COLO668 (cell line): ENCODE measurements around the gene DNAH11.
A peak's percentile ranks its signal among the peaks of the same experiment; 100 is the strongest.
"Not testable (repeated sequence)": the region's sequence is repeated elsewhere in the genome, so short reads cannot be mapped to it uniquely, and the experiment has no call there.

Source experiments
- DNase-seq: peaks from one replicate; lab custom pipeline; 2025; ENCODE audit not compliant: unreplicated experiment; lab: John Stamatoyannopoulos, UW

Gene DNAH11, protein sequence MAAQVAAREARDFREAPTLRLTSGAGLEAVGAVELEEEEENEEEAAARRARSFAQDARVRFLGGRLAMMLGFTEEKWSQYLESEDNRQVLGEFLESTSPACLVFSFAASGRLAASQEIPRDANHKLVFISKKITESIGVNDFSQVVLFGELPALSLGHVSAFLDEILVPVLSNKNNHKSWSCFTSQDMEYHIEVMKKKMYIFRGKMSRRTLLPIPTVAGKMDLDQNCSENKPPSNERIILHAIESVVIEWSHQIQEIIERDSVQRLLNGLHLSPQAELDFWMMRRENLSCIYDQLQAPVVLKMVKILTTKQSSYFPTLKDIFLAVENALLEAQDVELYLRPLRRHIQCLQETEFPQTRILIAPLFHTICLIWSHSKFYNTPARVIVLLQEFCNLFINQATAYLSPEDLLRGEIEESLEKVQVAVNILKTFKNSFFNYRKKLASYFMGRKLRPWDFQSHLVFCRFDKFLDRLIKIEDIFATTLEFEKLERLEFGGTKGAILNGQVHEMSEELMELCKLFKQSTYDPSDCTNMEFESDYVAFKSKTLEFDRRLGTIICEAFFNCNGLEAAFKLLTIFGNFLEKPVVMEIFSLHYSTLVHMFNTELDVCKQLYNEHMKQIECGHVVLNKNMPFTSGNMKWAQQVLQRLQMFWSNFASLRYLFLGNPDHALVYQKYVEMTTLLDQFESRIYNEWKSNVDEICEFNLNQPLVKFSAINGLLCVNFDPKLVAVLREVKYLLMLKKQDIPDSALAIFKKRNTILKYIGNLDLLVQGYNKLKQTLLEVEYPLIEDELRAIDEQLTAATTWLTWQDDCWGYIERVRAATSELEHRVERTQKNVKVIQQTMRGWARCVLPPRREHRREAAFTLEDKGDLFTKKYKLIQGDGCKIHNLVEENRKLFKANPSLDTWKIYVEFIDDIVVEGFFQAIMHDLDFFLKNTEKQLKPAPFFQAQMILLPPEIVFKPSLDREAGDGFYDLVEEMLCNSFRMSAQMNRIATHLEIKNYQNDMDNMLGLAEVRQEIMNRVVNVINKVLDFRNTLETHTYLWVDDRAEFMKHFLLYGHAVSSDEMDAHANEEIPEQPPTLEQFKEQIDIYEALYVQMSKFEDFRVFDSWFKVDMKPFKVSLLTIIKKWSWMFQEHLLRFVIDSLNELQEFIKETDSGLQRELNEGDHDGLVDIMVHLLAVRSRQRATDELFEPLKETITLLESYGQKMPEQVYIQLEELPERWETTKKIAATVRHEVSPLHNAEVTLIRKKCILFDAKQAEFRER (N-terminal part only)

GRCh38 chr7:21542891-21543527 lies at the start of gene DNAH11:
Gene DNAH11 (plus strand): TSS chr7:21543039. CDS start chr7:21543246, 207 bp downstream.
- DNase-seq, result peak; percentile 87

GRCh38 chr7:21495731-21496130 lies 47.1 kb upstream of the DNAH11 start:
- no peak for DNase-seq

DNA sequence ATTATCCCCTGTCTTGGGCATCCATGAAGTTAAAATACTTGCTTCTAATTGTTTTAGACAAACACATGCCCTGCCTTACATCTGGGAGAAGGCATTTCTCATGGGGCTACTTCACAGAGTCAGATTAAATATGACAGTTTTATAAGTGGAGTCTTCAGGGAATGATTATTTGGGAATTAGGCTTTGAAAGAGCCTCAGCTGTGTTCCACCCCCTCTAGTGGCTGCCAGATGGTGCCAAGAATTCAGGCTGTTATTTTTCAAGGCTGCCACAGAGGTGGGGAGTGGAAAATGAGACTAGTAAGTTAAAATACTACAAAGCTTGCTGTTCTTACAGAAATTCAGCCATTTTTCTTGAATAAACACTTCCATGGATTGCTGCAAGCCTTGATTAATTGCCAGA lies 45.8 kb upstream of the DNAH11 start:
- no peak for DNase-seq

- DNase-seq, result no peak
Observed at GRCh38 chr7:21500117-21500832, 42.6 kb upstream of the DNAH11 start.

DNA sequence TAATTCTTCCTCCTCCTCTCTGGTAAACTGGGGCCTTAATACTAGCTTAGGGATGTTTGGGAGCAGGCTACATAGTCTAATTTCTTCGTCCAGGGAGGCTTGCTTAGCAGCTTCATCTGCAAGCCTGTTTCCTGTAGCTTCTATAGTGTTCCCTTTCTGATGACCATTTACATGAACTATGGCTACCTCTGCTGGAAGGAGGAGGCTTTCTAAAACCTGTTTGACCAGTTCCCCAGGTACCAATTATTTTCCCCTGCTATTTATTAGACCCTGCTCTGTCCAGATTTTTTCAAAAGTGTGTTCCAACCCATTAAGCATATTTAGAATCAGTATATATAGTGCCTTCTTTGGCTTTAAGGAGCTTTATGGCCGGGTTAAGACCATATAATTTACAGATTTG lies 38.8 kb upstream of the DNAH11 start:
- peak; percentile 24 for DNase-seq

DNA sequence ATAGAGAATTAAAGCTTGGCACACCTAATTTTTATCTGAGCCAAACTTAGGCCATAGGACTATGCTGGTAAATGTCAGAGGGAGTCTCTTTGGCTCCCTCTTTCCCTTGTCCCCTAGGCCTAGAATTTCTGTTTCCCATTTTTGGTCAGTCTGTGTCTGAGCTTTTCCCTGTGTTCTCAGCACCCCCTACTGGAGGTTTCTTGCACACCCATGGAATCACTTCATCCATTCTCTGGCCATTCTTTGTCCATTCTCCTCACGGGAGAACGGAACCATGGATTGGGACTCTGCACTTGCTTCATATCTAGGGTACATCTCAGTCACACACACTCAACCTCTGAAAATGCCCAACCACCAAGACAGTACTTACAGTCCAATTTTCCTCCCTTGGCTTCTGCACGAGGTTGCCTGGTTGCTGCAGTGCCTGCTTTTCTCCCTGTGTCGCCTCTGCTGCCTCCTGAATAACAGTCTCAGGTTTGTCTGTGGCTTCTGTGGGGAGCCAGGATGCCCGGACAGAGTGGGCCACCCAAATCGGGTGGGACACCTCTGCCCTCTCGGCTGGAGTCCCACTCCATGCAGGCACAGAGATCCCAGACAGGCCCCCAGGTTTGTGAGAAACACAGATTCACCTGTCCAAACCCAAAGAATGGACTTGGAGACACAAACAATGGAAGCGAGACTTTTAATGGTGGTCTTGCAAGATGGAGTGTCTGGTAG lies 35.1 kb upstream of the DNAH11 start:
- peak; percentile 44 for DNase-seq

DNA sequence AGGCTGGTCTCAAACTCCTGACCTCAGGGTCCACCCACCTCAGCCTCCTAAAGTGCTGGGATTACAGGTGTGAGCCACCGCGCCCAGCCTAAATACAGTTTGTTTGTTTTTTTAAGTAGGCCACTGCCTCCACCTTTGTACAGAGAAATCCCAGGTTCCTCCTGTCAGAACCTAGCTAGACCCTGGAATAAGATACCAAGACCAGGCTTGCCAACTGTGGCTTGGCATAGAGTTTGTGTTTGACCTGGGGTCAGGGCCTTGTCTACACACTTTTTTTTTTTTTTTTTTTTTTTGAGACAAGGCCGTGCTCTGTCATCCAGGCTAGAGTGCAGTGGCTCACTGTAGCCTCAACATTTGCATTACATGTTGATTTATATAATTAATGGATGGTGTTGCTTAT lies 34.3 kb upstream of the DNAH11 start:
- DNase-seq, result no peak

- DNase-seq, result no peak
Observed at GRCh38 chr7:21514062-21514461, 28.8 kb upstream of the DNAH11 start.

GRCh38 chr7:21524680-21525079 lies 18.2 kb upstream of the DNAH11 start:
- DNase-seq, result no peak

GRCh38 chr7:21526007-21526406 lies 16.8 kb upstream of the DNAH11 start:
- no peak for DNase-seq

DNA sequence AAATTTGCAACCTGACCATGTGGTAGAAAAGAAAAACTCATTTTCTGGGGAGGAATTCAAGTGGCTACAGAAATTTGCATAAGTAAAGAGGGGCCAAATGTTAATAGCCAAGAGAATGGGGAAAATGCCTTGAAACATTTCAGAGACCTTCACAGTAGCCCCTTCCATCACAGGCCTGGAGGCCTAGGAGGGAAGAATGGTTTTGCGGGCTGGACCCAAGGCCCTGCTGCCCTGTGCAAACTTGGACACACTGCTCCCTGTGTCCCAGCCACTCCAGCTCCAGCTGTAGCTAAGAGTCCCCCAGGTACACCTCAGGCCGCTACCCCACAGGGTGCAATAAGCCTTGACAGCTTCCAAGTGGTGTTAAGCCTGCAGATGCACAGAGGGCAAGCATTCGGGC lies 16.4 kb upstream of the DNAH11 start:
- no peak for DNase-seq

- not testable (repeated sequence) for DNase-seq
Observed at GRCh38 chr7:21532485-21532884, 10.4 kb upstream of the DNAH11 start.

- DNase-seq, result not testable (repeated sequence)
Observed at GRCh38 chr7:21533646-21534045, 9.2 kb upstream of the DNAH11 start.

- not testable (repeated sequence) for DNase-seq
Observed at GRCh38 chr7:21536445-21537118, 6.3 kb upstream of the DNAH11 start.

DNA sequence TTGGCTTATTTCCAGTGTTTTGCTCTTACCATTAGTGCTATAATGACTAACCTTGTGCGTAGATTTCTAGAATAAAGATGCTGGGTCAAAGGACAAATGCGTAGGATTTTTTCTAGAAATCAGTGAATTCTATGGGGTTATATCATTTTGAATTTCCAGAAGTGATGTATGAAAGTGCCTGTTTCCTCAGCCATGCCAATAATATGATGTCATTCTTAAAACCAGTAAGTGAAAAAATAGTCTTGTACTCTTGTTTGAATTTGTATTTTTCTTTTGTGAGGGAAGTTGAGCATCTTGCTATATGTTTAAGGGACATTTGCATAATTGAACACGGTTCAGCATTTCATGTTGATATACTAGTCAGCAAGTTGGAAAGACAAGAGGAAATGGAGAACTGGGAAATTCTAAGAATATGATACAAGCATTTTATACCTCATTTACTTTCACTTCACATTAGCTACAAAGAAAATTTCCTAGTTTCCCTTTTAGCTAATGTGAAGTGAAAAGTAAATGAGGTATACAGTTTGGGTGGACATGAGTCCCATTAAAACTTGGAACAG lies 3.8 kb upstream of the DNAH11 start:
- no peak for DNase-seq

GRCh38 chr7:21543528-21544302 lies 876 bp downstream of the DNAH11 start:
- DNase-seq, result peak; percentile 58

- DNase-seq, result no peak
Observed at GRCh38 chr7:21544303-21544656, 1.4 kb downstream of the DNAH11 start.

DNA sequence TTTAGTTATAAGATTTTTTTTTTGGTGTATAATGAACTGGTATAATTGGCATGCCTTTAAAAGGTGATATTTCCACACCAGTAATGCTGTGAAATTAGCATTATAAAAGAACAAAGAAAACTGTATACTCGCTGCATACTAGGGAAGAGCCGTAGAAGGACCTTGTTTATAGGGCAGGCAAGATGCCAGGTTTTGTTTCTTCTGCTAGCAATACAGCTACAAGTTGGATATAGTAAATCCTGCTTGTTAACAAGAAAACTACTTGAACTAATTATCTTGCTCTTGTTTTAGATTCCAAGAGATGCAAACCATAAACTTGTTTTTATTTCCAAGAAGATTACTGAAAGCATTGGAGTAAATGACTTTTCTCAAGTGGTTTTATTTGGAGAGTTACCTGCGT lies 1.9 kb downstream of the DNAH11 start:
- DNase-seq, result no peak
